TTC549 (cell line): ENCODE data around the gene ENKUR.

Experiments used
- FAIRE-seq: peaks from 2 replicates; lab custom pipeline; 2012; peaks lifted over from hg19 to GRCh38; lab: Jason Lieb, UNC

ENKUR gene

DNA sequence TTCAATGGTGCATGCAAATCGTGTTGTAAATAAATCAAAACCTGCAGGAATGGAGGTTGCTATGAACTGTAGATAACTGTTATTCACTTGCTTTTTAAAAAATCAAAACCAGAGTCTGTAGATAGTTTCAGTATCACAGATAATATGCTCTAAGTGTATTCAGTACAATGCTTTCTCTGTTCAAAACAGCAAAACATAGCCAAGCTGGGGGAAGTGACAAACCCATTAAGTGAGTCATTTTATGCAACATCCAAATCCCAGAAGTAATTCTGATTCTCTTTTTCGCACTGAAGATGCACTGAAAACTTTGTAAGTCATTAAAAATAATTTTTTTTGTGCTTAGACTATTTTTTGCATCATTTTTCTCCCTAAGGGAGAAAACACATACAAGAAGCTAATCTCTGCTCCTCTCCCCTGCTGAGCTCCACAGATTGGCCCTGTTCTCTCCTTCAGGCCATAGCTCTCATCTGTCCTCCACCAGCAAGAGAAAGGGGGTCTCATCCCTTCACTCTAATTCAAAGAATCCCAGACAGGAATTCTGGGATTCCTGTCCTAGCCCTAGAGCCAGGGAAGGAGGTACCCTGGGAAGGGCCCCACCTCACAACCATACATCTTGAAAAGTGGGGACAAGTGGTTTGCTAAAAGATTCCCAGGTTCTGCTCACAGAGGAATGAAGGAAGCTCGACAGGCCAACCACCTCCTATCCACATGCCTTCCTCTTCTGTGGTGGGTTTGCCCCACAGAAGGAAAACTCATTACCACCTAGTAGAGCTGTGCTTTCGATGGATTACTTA is 68.5 kb downstream of the ENKUR start:
- FAIRE-seq: no peak

DNA sequence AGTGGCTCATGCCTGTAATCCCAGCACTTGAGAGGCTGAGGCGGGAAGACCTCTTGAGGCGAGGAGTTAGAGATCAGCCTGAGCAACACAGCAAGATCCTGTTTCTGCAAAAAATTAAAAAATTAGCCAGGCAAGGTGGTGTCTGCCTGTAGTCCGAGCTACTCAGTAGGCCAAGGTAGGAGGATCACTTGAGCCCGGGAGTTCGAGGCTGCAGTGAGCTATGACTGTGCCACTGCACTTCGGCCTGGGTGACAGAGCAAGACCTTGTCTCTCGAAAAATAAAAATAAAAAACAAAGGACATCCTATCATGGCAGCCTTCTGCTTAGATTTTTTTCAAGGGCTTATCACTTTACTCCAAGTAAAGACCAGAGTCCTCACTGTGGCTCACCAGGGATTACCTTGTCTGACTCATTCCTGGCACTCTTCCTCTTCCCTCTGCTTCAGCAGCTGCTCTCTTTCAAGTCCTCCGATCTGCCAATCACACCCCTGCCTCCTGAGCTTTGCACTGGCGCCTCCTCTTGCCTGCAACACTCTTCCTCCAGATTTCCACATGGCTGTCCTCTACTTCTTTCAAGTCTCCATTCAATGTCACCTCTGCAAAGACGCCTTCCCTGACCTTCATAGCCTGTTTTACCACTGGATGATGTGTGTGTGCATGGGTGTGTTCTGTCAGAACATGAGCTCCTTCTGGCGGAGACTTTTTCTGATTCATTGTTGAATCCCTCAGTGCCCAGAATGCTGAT is 71.3 kb downstream of the ENKUR start:
- no peak for FAIRE-seq

DNA sequence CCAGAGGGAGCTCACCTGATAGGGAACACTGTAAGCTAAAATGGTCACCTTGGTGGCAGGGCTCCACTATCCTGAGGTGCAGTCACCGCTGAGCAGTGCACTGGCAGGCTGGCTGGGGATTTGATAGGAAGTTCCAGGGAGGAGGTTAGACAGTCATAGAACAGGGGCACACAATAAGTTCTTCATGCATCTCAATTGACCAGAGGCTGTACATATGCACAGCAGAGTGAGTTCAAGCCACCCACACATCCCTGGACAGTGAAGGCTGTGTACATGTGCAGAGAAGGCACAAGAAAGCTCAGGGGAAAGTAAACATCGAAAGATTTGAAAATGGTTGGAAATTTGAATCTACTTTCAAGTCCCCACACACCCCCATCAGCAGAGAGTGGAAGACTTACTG is 77.4 kb downstream of the ENKUR start:
- no peak for FAIRE-seq

DNA sequence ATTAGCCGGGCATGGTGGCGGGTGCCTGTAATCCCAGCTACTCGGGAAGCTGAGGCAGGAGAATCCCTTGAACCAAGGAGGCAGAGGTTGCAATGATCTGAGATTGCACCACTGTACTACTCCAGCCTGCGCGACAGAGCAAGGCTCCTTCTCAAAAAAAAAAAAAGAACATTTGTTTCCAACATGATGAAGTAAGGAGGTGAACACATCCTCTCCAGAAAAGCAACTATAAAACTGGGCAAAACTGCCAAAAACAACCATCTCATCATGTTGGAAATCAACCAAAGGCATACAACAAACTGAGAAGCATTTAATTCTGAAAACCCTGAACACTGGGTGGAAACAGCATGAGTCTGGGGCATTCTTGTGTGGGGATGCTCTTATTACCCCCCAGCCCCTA is 77.9 kb downstream of the ENKUR start:
- no peak for FAIRE-seq

DNA sequence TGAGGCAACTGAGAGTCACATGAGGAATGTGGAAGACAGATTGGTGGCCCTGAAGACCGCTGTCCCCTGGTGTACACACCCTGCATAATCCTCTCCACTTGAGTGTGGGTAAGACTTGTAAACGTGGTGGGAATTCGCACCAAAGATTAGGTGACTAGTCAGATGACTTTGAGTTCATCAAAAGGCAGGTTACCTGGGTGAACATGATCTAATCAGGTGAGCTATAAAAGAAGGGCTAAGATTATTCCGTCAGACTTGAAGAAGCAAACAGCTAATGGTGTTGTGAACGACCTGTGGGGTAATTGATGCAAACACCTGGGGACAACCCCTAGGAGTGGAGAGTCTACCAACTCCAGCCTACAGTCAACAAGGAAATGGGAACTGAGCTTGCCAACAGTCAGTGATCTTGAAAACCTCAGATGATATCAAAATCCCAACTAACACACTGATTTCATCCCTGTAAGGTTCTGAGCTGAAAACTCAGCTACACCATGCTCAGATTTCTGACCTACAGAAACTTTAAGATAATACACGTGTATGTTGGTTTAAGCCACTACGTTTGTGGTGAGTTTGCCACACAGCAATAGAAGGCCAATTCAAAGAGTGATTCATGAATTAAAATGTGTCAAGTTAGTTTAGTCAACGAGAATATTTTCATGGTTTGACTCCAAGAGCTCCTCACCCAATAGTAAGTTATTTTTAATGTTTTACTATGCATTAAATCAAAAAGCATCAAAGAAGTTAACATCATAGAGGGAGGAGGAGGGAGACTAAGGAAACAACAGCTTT is 80.3 kb downstream of the ENKUR start:
- FAIRE-seq: no peak
